Measurements from ENCODE around the gene TCF19.

Gene TCF19

GRCh38 chr6:31158140-31158862, at the start of gene TCF19:
Gene TCF19, plus strand, starts transcription at chr6:31158589. Its CDS starts 881 bp downstream, at chr6:31159470.
- Histone ChIP-seq H3K36me3 (replicated peaks) (peaks cover 49% of the 10 kb centered on the region), H3K4me3 (peak within 1 kb of the TSS; percentile 79), H3K9me3 (no peaks in the 10 kb centered on the region), H3K27me3 (ENCODE audit: low read depth) (no peaks in the 10 kb centered on the region), H3K4me1 (peaks cover 11% of the 10 kb centered on the region)
- in situ Hi-C loops (cut with MboI; ENCODE audit: low sequenced_read_pairs): no loop called here
- DNase-seq (ENCODE audit: low spot score in 2 of 2): peak; percentile 96 to 98

- Histone ChIP-seq H3K4me1 (no peaks in the 10 kb centered on the region), H3K27me3 (ENCODE audit: low read depth) (peaks cover 8% of the 10 kb centered on the region), H3K9me3 (no peaks in the 10 kb centered on the region), H3K4me3 (no peak overlapping the region), H3K36me3 (replicated peaks) (no peaks in the 10 kb centered on the region)
- in situ Hi-C loops (cut with MboI; ENCODE audit: low sequenced_read_pairs): no loop called here
- no peak for DNase-seq (ENCODE audit: low spot score in 2 of 2)
Observed at GRCh38 chr6:31110825-31111582, 47.4 kb upstream of the TCF19 start.

GRCh38 chr6:31111712-31112111, 46.7 kb upstream of the TCF19 start:
- in situ Hi-C loops (cut with MboI; ENCODE audit: low sequenced_read_pairs): no loop called here
- no peaks in the 10 kb centered on the region for H3K36me3 ChIP-seq (replicated peaks)
- peaks cover 8% of the 10 kb centered on the region for H3K27me3 ChIP-seq (ENCODE audit: low read depth)
- H3K4me3 ChIP-seq: no peak overlapping the region
- no peaks in the 10 kb centered on the region for H3K4me1 ChIP-seq
- no peaks in the 10 kb centered on the region for H3K9me3 ChIP-seq
- no peak for DNase-seq (ENCODE audit: low spot score in 2 of 2)

- no peaks in the 10 kb centered on the region for H3K9me3 ChIP-seq
- peaks cover 8% of the 10 kb centered on the region for H3K27me3 ChIP-seq (ENCODE audit: low read depth)
- H3K4me3 ChIP-seq: no peak within 1 kb of the TSS
- no peak for DNase-seq (ENCODE audit: low spot score in 2 of 2)
- in situ Hi-C loops (cut with MboI; ENCODE audit: low sequenced_read_pairs): no loop called here
- H3K4me1 ChIP-seq: no peaks in the 10 kb centered on the region
- no peaks in the 10 kb centered on the region for H3K36me3 ChIP-seq (replicated peaks)
Observed at GRCh38 chr6:31112478-31112877, 45.9 kb upstream of the TCF19 start, which contains the start of gene C6orf15. Gene C6orf15, minus strand, starts transcription at chr6:31112575. Its CDS starts 20 bp downstream, at chr6:31112555.

- no peak for DNase-seq (ENCODE audit: low spot score in 2 of 2)
- no peak overlapping the region for H3K4me3 ChIP-seq
- in situ Hi-C loops (cut with MboI; ENCODE audit: low sequenced_read_pairs): no loop called here
Observed at GRCh38 chr6:31113861-31114540, 44.4 kb upstream of the TCF19 start.

GRCh38 chr6:31114541-31114878, 43.9 kb upstream of the TCF19 start, which contains the start of gene PSORS1C1:
Gene PSORS1C1, plus strand, starts transcription at chr6:31114800. Its CDS starts 14,833 bp downstream, at chr6:31129633.
- no peaks in the 10 kb centered on the region for H3K36me3 ChIP-seq (replicated peaks)
- peaks cover 8% of the 10 kb centered on the region for H3K27me3 ChIP-seq (ENCODE audit: low read depth)
- in situ Hi-C loops (cut with MboI; ENCODE audit: low sequenced_read_pairs): no loop called here
- H3K4me1 ChIP-seq: no peaks in the 10 kb centered on the region
- no peaks in the 10 kb centered on the region for H3K9me3 ChIP-seq
- no peak within 1 kb of the TSS for H3K4me3 ChIP-seq
- DNase-seq (ENCODE audit: low spot score in 2 of 2): no peak

More at GRCh38 chr6:31113861-31114540, 44.4 kb upstream of the TCF19 start:
- Histone ChIP-seq H3K9me3 (no peaks in the 10 kb centered on the region), H3K27me3 (ENCODE audit: low read depth) (peaks cover 8% of the 10 kb centered on the region), H3K36me3 (replicated peaks) (no peaks in the 10 kb centered on the region), H3K4me1 (no peaks in the 10 kb centered on the region)

- H3K4me3 ChIP-seq: no peak overlapping the region
- no peaks in the 10 kb centered on the region for H3K9me3 ChIP-seq
- H3K27me3 ChIP-seq (ENCODE audit: low read depth): peaks cover 4% of the 10 kb centered on the region
- in situ Hi-C loops (cut with MboI; ENCODE audit: low sequenced_read_pairs): no loop called here
- no peaks in the 10 kb centered on the region for H3K4me1 ChIP-seq
- peak; percentile 29 to 33 for DNase-seq (ENCODE audit: low spot score in 2 of 2)
- no peaks in the 10 kb centered on the region for H3K36me3 ChIP-seq (replicated peaks)
Observed at GRCh38 chr6:31114970-31115849, 43.2 kb upstream of the TCF19 start.

- no peak overlapping the region for H3K4me3 ChIP-seq
- H3K27me3 ChIP-seq (ENCODE audit: low read depth): no peaks in the 10 kb centered on the region
- in situ Hi-C loops (cut with MboI; ENCODE audit: low sequenced_read_pairs): no loop called here
- H3K4me1 ChIP-seq: no peaks in the 10 kb centered on the region
- no peak for DNase-seq (ENCODE audit: low spot score in 2 of 2)
- no peaks in the 10 kb centered on the region for H3K36me3 ChIP-seq (replicated peaks)
- no peaks in the 10 kb centered on the region for H3K9me3 ChIP-seq
Observed at GRCh38 chr6:31115941-31116560, 42.3 kb upstream of the TCF19 start.

- H3K4me1 ChIP-seq: no peaks in the 10 kb centered on the region
- no peaks in the 10 kb centered on the region for H3K9me3 ChIP-seq
- H3K27me3 ChIP-seq (ENCODE audit: low read depth): no peaks in the 10 kb centered on the region
- in situ Hi-C loops (cut with MboI; ENCODE audit: low sequenced_read_pairs): no loop called here
- no peak for DNase-seq (ENCODE audit: low spot score in 2 of 2)
- H3K36me3 ChIP-seq (replicated peaks): no peaks in the 10 kb centered on the region
- no peak overlapping the region for H3K4me3 ChIP-seq
Observed at GRCh38 chr6:31116661-31117385, 41.6 kb upstream of the TCF19 start.

- DNase-seq (ENCODE audit: low spot score in 2 of 2): no peak
- Histone ChIP-seq H3K9me3 (no peaks in the 10 kb centered on the region), H3K4me3 (no peak overlapping the region), H3K27me3 (ENCODE audit: low read depth) (no peaks in the 10 kb centered on the region), H3K4me1 (no peaks in the 10 kb centered on the region), H3K36me3 (replicated peaks) (no peaks in the 10 kb centered on the region)
- in situ Hi-C loops (cut with MboI; ENCODE audit: low sequenced_read_pairs): no loop called here
Observed at GRCh38 chr6:31118178-31118577, 40.2 kb upstream of the TCF19 start.

GRCh38 chr6:31120151-31120915, 38.1 kb upstream of the TCF19 start, which contains the start of gene CDSN:
Gene CDSN, minus strand, starts transcription at chr6:31120446. Its CDS starts 27 bp downstream, at chr6:31120419.
- Histone ChIP-seq H3K4me3 (no peak within 1 kb of the TSS), H3K9me3 (no peaks in the 10 kb centered on the region), H3K27me3 (ENCODE audit: low read depth) (no peaks in the 10 kb centered on the region), H3K36me3 (replicated peaks) (no peaks in the 10 kb centered on the region), H3K4me1 (no peaks in the 10 kb centered on the region)
- DNase-seq (ENCODE audit: low spot score in 2 of 2): no peak
- in situ Hi-C loops (cut with MboI; ENCODE audit: low sequenced_read_pairs): no loop called here
